Lower leg skin (tissue), 3 donors: ENCODE measurements around the gene TMPRSS3.

Experiments
- POLR2A ChIP-seq, 2 donors: fragments of 450-650 bp; IDR thresholded peaks; one replicate each; pipeline ENCODE4 v1.6.1; 2016 to 2017; ENCODE audit warnings: antibody characterized with exemption in 2 of 2, mild to moderate bottlenecking in 1 of 2, moderate library complexity in 1 of 2
- TF ChIP-seq, protein P1 (sequence below), 3 donors: fragments of 450-650 bp; IDR thresholded peaks; one replicate each; pipeline ENCODE4 v1.5.1; 2016; ENCODE audit warnings: antibody characterized with exemption in 3 of 3, mild to moderate bottlenecking in 3 of 3, moderate library complexity in 2 of 3

DNA sequence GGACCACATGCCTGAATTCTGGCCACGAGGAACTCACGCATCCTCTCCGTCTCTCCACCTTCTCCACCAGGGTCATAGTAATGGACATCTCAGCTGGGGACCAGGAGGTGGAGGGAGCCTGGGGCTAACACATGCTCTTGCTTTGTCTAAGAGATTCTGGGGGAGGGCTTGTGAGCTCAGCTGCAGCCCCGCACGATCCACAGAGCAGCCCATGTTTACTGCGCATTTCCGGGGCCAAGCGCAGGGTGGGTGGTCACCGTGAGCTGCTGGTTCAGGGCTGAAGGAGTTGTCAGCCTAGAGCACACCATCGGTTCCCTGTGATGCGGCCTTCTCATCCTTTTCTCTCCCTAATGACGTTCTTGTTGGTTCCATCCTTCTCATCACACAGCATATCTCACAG is 37.6 kb downstream of the TMPRSS3 start:
- TF ChIP-seq, protein P1, sequence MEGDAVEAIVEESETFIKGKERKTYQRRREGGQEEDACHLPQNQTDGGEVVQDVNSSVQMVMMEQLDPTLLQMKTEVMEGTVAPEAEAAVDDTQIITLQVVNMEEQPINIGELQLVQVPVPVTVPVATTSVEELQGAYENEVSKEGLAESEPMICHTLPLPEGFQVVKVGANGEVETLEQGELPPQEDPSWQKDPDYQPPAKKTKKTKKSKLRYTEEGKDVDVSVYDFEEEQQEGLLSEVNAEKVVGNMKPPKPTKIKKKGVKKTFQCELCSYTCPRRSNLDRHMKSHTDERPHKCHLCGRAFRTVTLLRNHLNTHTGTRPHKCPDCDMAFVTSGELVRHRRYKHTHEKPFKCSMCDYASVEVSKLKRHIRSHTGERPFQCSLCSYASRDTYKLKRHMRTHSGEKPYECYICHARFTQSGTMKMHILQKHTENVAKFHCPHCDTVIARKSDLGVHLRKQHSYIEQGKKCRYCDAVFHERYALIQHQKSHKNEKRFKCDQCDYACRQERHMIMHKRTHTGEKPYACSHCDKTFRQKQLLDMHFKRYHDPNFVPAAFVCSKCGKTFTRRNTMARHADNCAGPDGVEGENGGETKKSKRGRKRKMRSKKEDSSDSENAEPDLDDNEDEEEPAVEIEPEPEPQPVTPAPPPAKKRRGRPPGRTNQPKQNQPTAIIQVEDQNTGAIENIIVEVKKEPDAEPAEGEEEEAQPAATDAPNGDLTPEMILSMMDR (IDR thresholded peaks at IDR 0.05): no peak
- no peak for TF ChIP-seq POLR2A (IDR thresholded peaks at IDR 0.05)
